HT-29 (cell line): ENCODE data around the gene NOBOX. TPM values are rescaled to one million over a fixed set of nuclear protein-coding genes. Genes with fewer than 3 reads are reported as not detected.
"Not testable (repeated sequence)": the region's sequence is repeated elsewhere in the genome, so short reads cannot be mapped to it uniquely, and the experiment has no call there.

Experiments
- DNase-seq: peaks from one replicate; pipeline ENCODE4 v3.0.0-alpha.2; 2015; ENCODE audit warnings: low spot score
- total RNA-seq: library from RNA; depleted of rRNA; stranded (reverse); fragments of >200 nt; shearing (Covaris generic); gene quantifications from 2 replicates; pipeline ENCODE4 v1.2.3, GENCODE V29; 2014; rRNA removed

NOBOX gene
- not detected in 2 replicates for total RNA-seq

GRCh38 chr7:144403649-144404061, at the start of gene NOBOX:
Gene NOBOX (minus strand): TSS chr7:144403693.
- DNase-seq, result no peak

GRCh38 chr7:144452064-144452463, 48.6 kb upstream of the NOBOX start:
- peak; percentile 19 for DNase-seq

- no peak for DNase-seq
These were observed 42.1 kb upstream of the NOBOX start for GRCh38 chr7:144445590-144445989.

- DNase-seq, result no peak
These were observed 36.3 kb upstream of the NOBOX start for GRCh38 chr7:144439717-144440205.

- DNase-seq, result no peak
These were observed 35.3 kb upstream of the NOBOX start for GRCh38 chr7:144438759-144439158.

GRCh38 chr7:144437370-144438191, 34.1 kb upstream of the NOBOX start:
- peak; percentile 91 for DNase-seq

GRCh38 chr7:144436500-144436899, 33.0 kb upstream of the NOBOX start:
- peak; percentile 18 for DNase-seq

GRCh38 chr7:144428431-144428830, 24.9 kb upstream of the NOBOX start:
- no peak for DNase-seq

- DNase-seq, result not testable (repeated sequence)
These were observed 24.0 kb upstream of the NOBOX start for GRCh38 chr7:144427539-144427938.

GRCh38 chr7:144418931-144419330, 15.4 kb upstream of the NOBOX start:
- DNase-seq, result peak; percentile 47

GRCh38 chr7:144416341-144416740, 12.8 kb upstream of the NOBOX start:
- no peak for DNase-seq

DNA sequence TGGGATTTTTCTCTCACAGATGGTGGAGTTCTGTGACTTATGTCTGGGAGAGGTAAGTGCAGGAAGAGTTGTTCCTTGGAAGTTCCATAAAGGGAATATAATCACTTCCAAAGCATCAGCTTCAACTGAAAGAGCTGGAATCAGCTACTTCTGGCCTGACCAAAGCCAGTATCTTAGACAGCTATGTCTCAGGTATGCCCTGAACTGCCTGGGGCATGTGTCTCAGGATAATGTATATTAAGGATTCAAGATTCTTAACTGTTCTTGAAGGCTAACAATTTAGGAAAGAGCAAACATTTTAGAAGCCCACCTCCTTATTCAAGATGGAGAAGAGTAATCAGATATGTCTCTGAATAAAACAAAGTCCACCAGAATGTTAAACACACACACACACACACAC, 12.4 kb upstream of the NOBOX start:
- no peak for DNase-seq

DNA sequence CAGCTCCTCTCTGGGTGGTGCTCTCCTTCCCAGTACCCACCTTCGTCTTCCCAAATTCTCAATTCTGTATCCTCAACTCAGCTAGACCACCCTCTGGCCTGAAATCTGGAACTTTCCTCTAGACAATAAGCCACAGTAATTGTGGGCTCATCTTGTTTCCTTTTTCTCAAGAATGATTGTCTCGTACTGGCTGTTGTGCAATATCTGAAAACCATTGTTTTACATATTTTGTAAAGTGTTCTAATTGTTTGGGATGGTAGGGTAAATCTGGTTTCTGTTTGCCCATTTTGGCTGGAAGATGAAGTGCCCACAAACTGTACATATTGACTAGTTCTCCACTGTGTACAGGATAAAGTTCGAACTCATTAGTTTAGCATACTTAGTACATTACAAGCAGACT, 11.3 kb upstream of the NOBOX start:
- no peak for DNase-seq

- no peak for DNase-seq
These were observed 6.9 kb upstream of the NOBOX start for GRCh38 chr7:144410441-144410840.

- no peak for DNase-seq
These were observed 4.6 kb upstream of the NOBOX start for GRCh38 chr7:144408121-144408520.

DNA sequence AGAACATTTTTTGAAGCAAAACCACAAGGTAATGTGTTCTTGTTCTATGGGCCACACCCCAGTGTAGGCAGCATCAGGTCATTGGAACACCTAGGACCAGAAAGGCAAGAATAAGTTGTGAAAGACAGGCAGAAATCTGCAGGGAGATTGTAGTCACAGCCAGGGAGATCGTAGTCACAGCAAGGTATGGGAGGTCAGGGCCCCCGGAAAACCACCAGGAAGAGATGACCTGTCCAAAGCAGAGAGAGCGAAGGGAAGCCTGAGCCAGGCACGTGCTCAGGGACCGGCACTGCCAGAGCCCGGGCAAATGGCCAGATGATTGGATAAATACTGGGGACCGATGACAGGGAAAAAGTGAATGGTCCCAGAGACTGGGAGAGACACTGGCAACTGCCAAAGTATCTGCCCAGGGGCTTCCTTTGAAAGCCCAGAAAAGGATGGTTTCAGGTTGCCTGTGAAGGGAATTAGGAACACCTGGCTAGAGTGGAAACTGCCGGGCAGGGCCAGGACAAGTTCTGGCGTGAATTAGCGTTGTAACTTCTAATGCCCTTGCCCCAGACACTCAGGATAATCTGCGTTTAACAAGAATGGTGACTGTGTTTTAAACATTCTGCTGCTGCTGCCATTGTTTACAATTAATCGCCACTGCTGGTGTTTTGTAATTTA, 3.9 kb upstream of the NOBOX start:
- no peak for DNase-seq

DNA sequence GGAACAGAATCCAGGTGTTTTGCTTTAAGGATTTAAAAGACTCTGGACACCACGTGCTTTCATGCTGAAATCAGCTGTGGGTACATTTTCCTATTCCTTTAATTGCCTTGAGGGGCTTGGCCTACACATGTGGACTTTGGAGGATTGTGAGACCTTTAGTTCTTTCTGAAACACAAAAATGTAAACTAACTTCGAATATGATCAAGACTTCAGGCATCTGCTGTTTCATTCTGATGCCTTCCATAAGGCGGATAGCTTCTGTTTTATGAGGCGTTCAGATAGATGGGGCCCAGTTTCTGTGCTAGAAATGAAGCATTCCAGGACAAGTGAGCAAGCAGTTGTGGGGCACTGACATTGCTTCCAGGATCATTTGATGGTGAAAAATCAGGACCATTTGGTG, 1.5 kb upstream of the NOBOX start:
- DNase-seq, result no peak

DNA sequence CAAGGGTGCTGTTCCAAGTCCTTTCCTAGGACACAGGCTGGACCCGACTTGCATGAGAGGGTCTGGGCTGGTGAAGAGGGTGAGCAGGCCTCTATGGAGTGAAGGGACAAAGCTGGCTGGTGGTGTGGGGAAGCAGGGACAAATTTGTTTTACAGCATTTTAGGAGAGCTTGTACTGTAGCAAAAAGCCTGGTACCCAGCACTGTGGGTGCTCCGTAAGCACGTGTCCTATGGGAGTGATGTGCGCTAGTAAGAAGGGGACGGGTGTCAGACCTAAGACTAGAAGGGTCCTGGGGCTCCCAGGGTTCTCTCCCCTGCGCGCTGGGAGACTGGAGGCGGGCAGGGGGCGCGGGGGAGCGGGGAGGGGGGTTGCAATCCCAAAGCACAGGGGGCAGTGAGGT, 391 bp downstream of the NOBOX start:
- DNase-seq, result no peak

DNA sequence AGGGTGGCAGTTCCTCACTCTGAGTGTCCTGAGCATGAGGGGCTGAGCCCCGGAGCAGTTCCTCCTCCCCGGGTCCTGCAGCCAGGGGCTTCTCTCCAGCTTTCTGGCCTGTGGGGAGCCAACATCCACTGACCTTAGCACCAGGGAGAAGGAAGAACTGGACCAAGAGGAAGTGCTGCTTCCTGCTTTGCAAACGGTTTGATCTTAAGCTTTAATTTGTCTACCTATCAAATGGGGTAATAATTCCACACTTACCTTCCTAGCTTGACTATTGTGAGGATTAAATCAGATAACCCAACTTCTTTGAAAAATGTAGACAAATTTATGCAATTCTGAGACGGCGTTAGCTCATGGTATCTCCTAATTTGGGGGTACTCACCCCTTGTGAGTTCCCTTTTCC, 2.0 kb downstream of the NOBOX start:
- no peak for DNase-seq

DNA sequence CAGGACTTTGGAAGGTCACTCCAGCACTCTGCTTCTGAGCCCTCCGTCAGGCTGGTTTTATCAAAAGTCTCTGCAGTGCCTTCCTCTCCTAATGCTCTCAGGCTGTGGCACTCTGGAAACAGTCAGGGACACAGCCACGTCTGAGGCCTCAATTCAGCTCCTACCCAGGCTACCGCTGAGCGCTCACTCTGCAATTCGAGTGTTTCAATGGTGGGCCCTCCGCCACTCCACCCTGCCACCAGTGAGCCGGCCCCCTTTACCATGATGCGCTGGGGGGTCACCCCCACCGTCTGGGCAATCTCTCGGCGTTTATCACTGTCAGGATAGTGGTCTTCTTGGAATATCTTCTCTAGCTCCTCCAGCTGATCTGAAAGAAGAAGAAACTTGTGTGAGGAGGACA, 3.5 kb downstream of the NOBOX start:
- DNase-seq, result no peak

GRCh38 chr7:144398911-144399310, 4.6 kb downstream of the NOBOX start:
- no peak for DNase-seq

DNA sequence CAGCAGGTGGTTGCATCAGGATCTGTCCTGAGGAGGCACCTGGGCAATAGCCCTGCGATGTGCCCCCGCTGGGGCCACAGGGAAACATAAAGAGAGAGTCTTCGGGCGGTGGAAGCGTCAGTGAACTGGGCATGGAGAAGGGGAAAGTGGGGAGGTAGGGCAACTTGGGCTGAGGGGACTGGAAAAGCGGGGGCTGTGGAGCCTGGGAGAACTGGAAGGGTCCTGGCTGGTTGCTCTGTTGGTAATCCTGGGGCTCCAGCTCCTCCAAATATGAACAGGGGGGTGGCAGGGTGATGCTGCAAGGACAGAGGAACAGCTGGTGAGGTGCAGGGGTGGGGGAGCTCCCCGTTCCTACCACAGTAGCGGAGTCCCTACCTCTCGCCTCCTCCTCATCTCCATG, 5.2 kb downstream of the NOBOX start:
- DNase-seq, result no peak

DNA sequence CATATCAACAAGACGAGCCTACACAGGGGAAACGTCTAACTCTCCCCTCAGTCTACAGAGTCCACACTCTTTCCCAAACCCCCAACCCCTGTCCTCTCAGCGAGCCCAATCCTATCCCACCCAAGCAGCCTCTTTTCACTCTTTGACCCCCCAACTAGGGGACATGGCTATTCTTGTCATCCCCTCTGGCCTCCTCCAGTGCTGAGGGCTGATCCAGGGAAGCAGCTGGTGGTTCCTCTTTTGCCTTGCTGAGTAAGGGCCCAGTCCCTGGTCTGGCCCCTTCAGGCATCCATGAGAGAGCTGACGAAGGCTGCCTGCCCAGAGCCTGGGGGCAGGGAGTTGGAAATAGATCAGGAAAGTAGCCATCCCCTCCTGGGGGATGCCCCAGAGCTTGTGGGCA, 6.4 kb downstream of the NOBOX start:
- no peak for DNase-seq
